Esophagus muscularis mucosa (tissue), 4 donors: Measurements from ENCODE around the gene C2CD2L. TPM values are rescaled to one million over a fixed set of nuclear protein-coding genes. Genes with fewer than 3 reads are reported as not detected.

Experiments
- DNase-seq: peaks from one replicate; pipeline ENCODE4 v3.0.0-alpha.2; 2017; ENCODE audit errors: extremely low spot score
- H3K27ac ChIP-seq, 4 donors: fragments of 200-600 bp; sonication (generic); replicated peaks in 1 of 4; 1 replicate in 3 of 4; 2 replicates in 1 of 4; pipeline ENCODE4 v1.5.1; 2016 to 2019; ENCODE audit warnings: mild to moderate bottlenecking in 1 of 4
- H3K27me3 ChIP-seq, 4 donors: fragments of 200-600 bp; sonication (generic); one replicate each; pipeline versions ENCODE4 v1.5.1 to v1.6.0; 2016 to 2019
- H3K36me3 ChIP-seq, 4 donors: fragments of 200-600 bp; sonication (generic); one replicate each; pipeline ENCODE4 v1.5.1; 2016 to 2019
- H3K4me1 ChIP-seq, 4 donors: fragments of 200-600 bp; sonication (generic); one replicate each; pipeline ENCODE4 v1.5.1; 2016 to 2019
- H3K4me3 ChIP-seq, 4 donors: fragments of 200-600 bp; sonication (generic); 1 replicate in 2 of 4; 2 replicates in 2 of 4; pipeline ENCODE4 v1.5.1; 2016 to 2019; ENCODE audit warnings: mild to moderate bottlenecking in 4 of 4, moderate library complexity in 1 of 4
- H3K9me3 ChIP-seq, 4 donors: fragments of 200-600 bp; sonication (generic); 1 replicate in 3 of 4; 2 replicates in 1 of 4; pipeline ENCODE4 v1.5.1; 2016 to 2019
- EP300 ChIP-seq: sonication (generic); formaldehyde crosslinking; IDR thresholded peaks from one replicate; pipeline ENCODE4 v1.6.1; 2017; ENCODE audit warnings: antibody characterized with exemption
- POLR2A ChIP-seq: fragments of 450-650 bp; IDR thresholded peaks from one replicate; pipeline ENCODE4 v1.6.1; 2017; ENCODE audit warnings: antibody characterized with exemption, moderate library complexity, mild to moderate bottlenecking, low read depth
- POLR2AphosphoS5 ChIP-seq, 2 donors: sonication (generic); formaldehyde crosslinking; IDR thresholded peaks; one replicate each; pipeline ENCODE4 v1.6.1; 2017; ENCODE audit warnings: antibody characterized with exemption in 2 of 2
- WGBS: methylation state at CpG from one replicate; pipeline ENCODE4 v1.1.5; 2018; 5-methylcytosine and 5-hydroxymethylcytosine counted together
- intact Hi-C: fragments of 100-400 bp; cut with DNase I; formaldehyde crosslinking; loops from one replicate; pipeline ENCODE4 v1.15.1; 2023
- total RNA-seq, 4 donors: library from RNA; depleted of rRNA; stranded (reverse); fragments of >200 nt; gene quantifications; one replicate each; pipeline versions ENCODE4 v1.1.0 to v1.2.1, GENCODE V29; 2016
- TF ChIP-seq, protein P1 (sequence below), 3 experiments: fragments of 200-600 bp in 2 of 3; fragments of 450-650 bp in 1 of 3; sonication (generic) in 2 of 3; IDR thresholded peaks; one replicate each; pipeline ENCODE4 v1.5.1; 2017 to 2019; ENCODE audit warnings: antibody characterized with exemption in 3 of 3, mild to moderate bottlenecking in 2 of 3, moderate library complexity in 1 of 3

The C2CD2L gene
- total RNA-seq, 4 donors from 2014 or later: 7.5 to 15.2 (median 9.4) TPM

- TF ChIP-seq, protein P1, sequence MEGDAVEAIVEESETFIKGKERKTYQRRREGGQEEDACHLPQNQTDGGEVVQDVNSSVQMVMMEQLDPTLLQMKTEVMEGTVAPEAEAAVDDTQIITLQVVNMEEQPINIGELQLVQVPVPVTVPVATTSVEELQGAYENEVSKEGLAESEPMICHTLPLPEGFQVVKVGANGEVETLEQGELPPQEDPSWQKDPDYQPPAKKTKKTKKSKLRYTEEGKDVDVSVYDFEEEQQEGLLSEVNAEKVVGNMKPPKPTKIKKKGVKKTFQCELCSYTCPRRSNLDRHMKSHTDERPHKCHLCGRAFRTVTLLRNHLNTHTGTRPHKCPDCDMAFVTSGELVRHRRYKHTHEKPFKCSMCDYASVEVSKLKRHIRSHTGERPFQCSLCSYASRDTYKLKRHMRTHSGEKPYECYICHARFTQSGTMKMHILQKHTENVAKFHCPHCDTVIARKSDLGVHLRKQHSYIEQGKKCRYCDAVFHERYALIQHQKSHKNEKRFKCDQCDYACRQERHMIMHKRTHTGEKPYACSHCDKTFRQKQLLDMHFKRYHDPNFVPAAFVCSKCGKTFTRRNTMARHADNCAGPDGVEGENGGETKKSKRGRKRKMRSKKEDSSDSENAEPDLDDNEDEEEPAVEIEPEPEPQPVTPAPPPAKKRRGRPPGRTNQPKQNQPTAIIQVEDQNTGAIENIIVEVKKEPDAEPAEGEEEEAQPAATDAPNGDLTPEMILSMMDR (IDR thresholded peaks at IDR 0.05): no peak
- TF ChIP-seq EP300 (no peak), POLR2A (no peak), POLR2AphosphoS5 (IDR thresholded peaks at IDR 0.05) (no peak)
- Histone ChIP-seq H3K4me3 (no peak overlapping the region), H3K4me1 (peaks cover 23 to 38% (median 37%) of the 10 kb centered on the region in 4 donors), H3K9me3 (no peaks in the 10 kb centered on the region), H3K36me3 (peaks cover 31 to 46% (median 45%) of the 10 kb centered on the region in 4 donors), H3K27me3 (no peaks in the 10 kb centered on the region), H3K27ac (no peak overlapping the region)
- 100% methylated on average over 1 of the region's 3 CpGs for WGBS
- intact Hi-C loops: no loop called here
- DNase-seq: no peak
Observed at GRCh38 chr11:119109843-119110242, 2.7 kb downstream of the C2CD2L start.

DNA sequence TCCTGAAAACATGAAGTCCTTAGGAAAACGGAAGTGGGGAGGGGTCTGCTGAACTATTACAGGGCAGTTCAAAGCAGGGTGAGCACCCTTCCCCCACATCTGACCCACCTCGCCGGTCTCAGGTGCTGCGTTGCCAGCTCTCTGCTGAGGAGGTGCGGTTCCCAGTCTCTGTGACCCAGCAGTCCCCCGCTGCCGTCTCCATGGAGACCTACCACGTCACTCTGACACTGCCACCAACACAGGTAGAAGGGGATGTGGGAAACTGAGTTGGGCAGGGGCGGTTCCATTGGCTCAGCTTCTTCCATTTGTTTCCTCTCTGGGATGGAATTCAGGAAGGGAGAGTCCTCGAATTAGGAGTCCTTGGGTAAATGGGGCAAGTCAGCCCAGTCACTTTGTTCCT lies 3.3 kb downstream of the C2CD2L start:
- Histone ChIP-seq H3K36me3 (peaks cover 33 to 52% (median 49%) of the 10 kb centered on the region in 4 donors), H3K27ac (no peak overlapping the region), H3K4me1 (peaks cover 23 to 38% (median 37%) of the 10 kb centered on the region in 4 donors), H3K27me3 (no peaks in the 10 kb centered on the region), H3K4me3 (no peak overlapping the region), H3K9me3 (no peaks in the 10 kb centered on the region)
- TF ChIP-seq EP300 (no peak), POLR2AphosphoS5 (IDR thresholded peaks at IDR 0.05) (no peak), POLR2A (no peak)
- TF ChIP-seq, protein P1 (IDR thresholded peaks at IDR 0.05): no peak
- DNase-seq: no peak
- 82% methylated on average over 4 of the region's 10 CpGs for WGBS
- intact Hi-C loops: no loop called here

GRCh38 chr11:119111361-119111925 lies 4.3 kb downstream of the C2CD2L start:
- TF ChIP-seq POLR2AphosphoS5 (IDR thresholded peaks at IDR 0.05) (no peak), EP300 (no peak), POLR2A (no peak)
- TF ChIP-seq, protein P1 (IDR thresholded peaks at IDR 0.05): no peak
- peaks cover 33 to 62% (median 59%) of the 10 kb centered on the region in 4 donors for H3K36me3 ChIP-seq

DNA sequence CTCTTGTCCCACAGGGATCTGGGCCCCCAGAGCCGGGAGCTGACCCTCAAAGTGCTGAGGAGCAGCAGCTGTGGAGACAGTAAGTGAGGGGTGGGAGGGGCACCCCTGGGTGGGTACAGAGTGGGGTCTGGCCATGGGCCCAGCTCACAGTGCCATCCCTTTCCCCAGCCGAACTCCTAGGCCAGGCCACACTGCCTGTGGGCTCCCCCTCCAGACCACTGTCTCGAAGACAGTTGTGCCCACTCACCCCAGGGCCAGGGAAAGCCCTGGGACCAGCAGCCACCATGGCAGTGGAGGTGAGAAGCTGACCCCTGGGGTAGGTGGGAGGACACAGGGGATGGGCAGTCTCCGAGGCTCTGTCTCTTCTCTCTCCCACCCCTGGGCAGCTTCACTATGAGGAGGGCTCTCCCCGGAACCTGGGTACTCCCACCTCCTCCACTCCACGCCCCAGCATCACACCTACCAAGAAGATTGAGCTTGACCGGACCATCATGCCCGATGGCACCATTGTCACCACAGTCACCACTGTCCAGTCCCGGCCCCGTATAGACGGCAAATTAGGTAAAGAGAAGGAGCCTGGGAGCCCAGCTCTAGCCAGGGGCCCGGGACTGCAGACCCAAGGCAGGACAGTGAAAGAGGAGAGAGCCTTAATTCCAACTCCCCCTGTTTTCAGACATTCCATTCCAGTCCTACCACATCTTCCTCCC lies 5.3 kb downstream of the C2CD2L start:
- WGBS: 94% methylated on average over 9 of the region's 12 CpGs
- no peak for DNase-seq
- no peak for TF ChIP-seq POLR2A
- TF ChIP-seq, protein P1 (IDR thresholded peaks at IDR 0.05): no peak
- TF ChIP-seq EP300: no peak
- no peak for TF ChIP-seq POLR2AphosphoS5 (IDR thresholded peaks at IDR 0.05)

More at GRCh38 chr11:119111361-119111925, 4.3 kb downstream of the C2CD2L start:
- intact Hi-C loops: no loop called here
- DNase-seq: no peak
- H3K27me3 ChIP-seq: no peaks in the 10 kb centered on the region
- H3K9me3 ChIP-seq: no peaks in the 10 kb centered on the region
- peaks cover 18 to 32% (median 31%) of the 10 kb centered on the region in 4 donors for H3K4me1 ChIP-seq
- WGBS: 94% methylated on average over 7 of the region's 11 CpGs
- H3K4me3 ChIP-seq: no peak overlapping the region
- H3K27ac ChIP-seq: no peak overlapping the region

More for the DNA sequence above, 5.3 kb downstream of the C2CD2L start:
- Histone ChIP-seq H3K4me3 (no peak overlapping the region), H3K27me3 (no peaks in the 10 kb centered on the region), H3K27ac (no peak overlapping the region), H3K36me3 (peaks cover 33 to 72% (median 66%) of the 10 kb centered on the region in 4 donors), H3K4me1 (peaks cover 14 to 26% (median 25%) of the 10 kb centered on the region in 4 donors), H3K9me3 (no peaks in the 10 kb centered on the region)
- intact Hi-C loops: no loop called here
